T-helper 17 cell (primary cell): Measurements from ENCODE around the gene STAT3. TPM values are rescaled to one million over a fixed set of nuclear protein-coding genes. Genes with fewer than 3 reads are reported as not detected.
"Not testable (repeated sequence)": the region's sequence is repeated elsewhere in the genome, so short reads cannot be mapped to it uniquely, and the experiment has no call there.

ENCODE experiments used
- ATAC-seq: fragments of 150-1000 bp; cut with Tn5 transposase; 2 replicates; pipeline ENCODE4 v1.10.0; 2021; ENCODE audit warnings: mild to moderate bottlenecking, moderate library complexity
- DNase-seq, 3 donors: peaks; one replicate each; pipeline versions ENCODE4 v3.0.0 to v3.0.0-alpha.2; 2020 to 2021
- H3K9me3 ChIP-seq: one replicate; pipeline ENCODE4 v1.7.0; 2013; ENCODE audit warnings: low read length, mild to moderate bottlenecking; ENCODE audit not compliant: control insufficient read depth, poor library complexity, severe bottlenecking
- H3K27ac Mint-ChIP-seq: one replicate; pipeline ENCODE4 v1.8.0; 2022; ENCODE audit warnings: mild to moderate bottlenecking, moderate library complexity, mixed read lengths
- H3K27me3 Mint-ChIP-seq: one replicate; pipeline ENCODE4 v1.8.0; 2022; ENCODE audit warnings: mixed read lengths
- H3K36me3 Mint-ChIP-seq: one replicate; pipeline ENCODE4 v1.8.0; 2022; ENCODE audit warnings: low read depth, mixed read lengths
- H3K4me1 Mint-ChIP-seq: one replicate; pipeline ENCODE4 v1.8.0; 2022; ENCODE audit warnings: mild to moderate bottlenecking, mixed read lengths
- H3K4me3 Mint-ChIP-seq: one replicate; pipeline ENCODE4 v1.8.0; 2022; ENCODE audit warnings: mild to moderate bottlenecking, moderate library complexity, mixed read lengths
- total RNA-seq, 4 donors: library from RNA in 2 of 4; stranded (reverse) in 2 of 4; gene quantifications; one replicate each; pipeline ENCODE4 v1.2.3 and lab custom pipeline; 2022 to 2026

The STAT3 gene
- total RNA-seq, 2 donors from 2014 or later: 203 to 221 TPM

- not testable (repeated sequence) for H3K9me3 ChIP-seq, H3K4me3 Mint-ChIP-seq, DNase-seq, ATAC-seq, H3K27ac Mint-ChIP-seq, H3K36me3 Mint-ChIP-seq
- peaks cover 20% of the 10 kb centered on the region for H3K27me3 Mint-ChIP-seq
- H3K4me1 Mint-ChIP-seq: peaks cover 17% of the 10 kb centered on the region
These were observed 29.7 kb upstream of the STAT3 start for GRCh38 chr17:42417981-42418380.

- H3K4me3 Mint-ChIP-seq: peak overlapping the region; percentile 64
- H3K4me1 Mint-ChIP-seq: peaks cover 14% of the 10 kb centered on the region
- no peak overlapping the region for H3K27ac Mint-ChIP-seq
- H3K36me3 Mint-ChIP-seq: peaks cover 2% of the 10 kb centered on the region
- no peaks in the 10 kb centered on the region for H3K9me3 ChIP-seq
- ATAC-seq: peak; percentile 80
- DNase-seq: no peak
- no peaks in the 10 kb centered on the region for H3K27me3 Mint-ChIP-seq
These were observed 26.6 kb upstream of the STAT3 start for GRCh38 chr17:42414704-42415409.

- Mint-ChIP-seq H3K27ac (no peak overlapping the region), H3K27me3 (no peaks in the 10 kb centered on the region), H3K36me3 (peaks cover 2% of the 10 kb centered on the region), H3K4me3 (no peak overlapping the region), H3K4me1 (peaks cover 14% of the 10 kb centered on the region)
- H3K9me3 ChIP-seq: no peaks in the 10 kb centered on the region
- DNase-seq: no peak
- ATAC-seq: no peak
These were observed 25.3 kb upstream of the STAT3 start for GRCh38 chr17:42413464-42414040.

- no peak for DNase-seq
- Mint-ChIP-seq H3K4me1 (peaks cover 20% of the 10 kb centered on the region), H3K4me3 (no peak overlapping the region), H3K27ac (no peak overlapping the region), H3K36me3 (peaks cover 2% of the 10 kb centered on the region), H3K27me3 (no peaks in the 10 kb centered on the region)
- ATAC-seq: no peak
- no peaks in the 10 kb centered on the region for H3K9me3 ChIP-seq
These were observed 23.9 kb upstream of the STAT3 start for GRCh38 chr17:42411905-42412679.

- Mint-ChIP-seq H3K36me3 (peaks cover 2% of the 10 kb centered on the region), H3K4me3 (no peak overlapping the region), H3K4me1 (peaks cover 20% of the 10 kb centered on the region), H3K27ac (no peak overlapping the region), H3K27me3 (no peaks in the 10 kb centered on the region)
- DNase-seq (no peak), ATAC-seq (no peak)
- no peaks in the 10 kb centered on the region for H3K9me3 ChIP-seq
These were observed 23.1 kb upstream of the STAT3 start for GRCh38 chr17:42411361-42411760.

GRCh38 chr17:42410319-42410685 lies 22.1 kb upstream of the STAT3 start:
- no peak for ATAC-seq
- H3K4me1 Mint-ChIP-seq: peaks cover 20% of the 10 kb centered on the region
- no peak overlapping the region for H3K4me3 Mint-ChIP-seq
- H3K9me3 ChIP-seq: no peaks in the 10 kb centered on the region
- no peak for DNase-seq
- no peaks in the 10 kb centered on the region for H3K27me3 Mint-ChIP-seq
- no peak overlapping the region for H3K27ac Mint-ChIP-seq
- H3K36me3 Mint-ChIP-seq: peaks cover 2% of the 10 kb centered on the region

- H3K36me3 Mint-ChIP-seq: peaks cover 2% of the 10 kb centered on the region
These were observed 21.5 kb upstream of the STAT3 start for GRCh38 chr17:42409523-42410318.

GRCh38 chr17:42408061-42408460 lies 19.8 kb upstream of the STAT3 start:
- Mint-ChIP-seq H3K36me3 (peaks cover 2% of the 10 kb centered on the region), H3K4me3 (no peak overlapping the region), H3K4me1 (peaks cover 14% of the 10 kb centered on the region), H3K27ac (no peak overlapping the region), H3K27me3 (no peaks in the 10 kb centered on the region)
- ATAC-seq: no peak
- H3K9me3 ChIP-seq: no peaks in the 10 kb centered on the region
- DNase-seq: no peak

More at GRCh38 chr17:42409523-42410318, 21.5 kb upstream of the STAT3 start:
- no peaks in the 10 kb centered on the region for H3K9me3 ChIP-seq
- Mint-ChIP-seq H3K4me3 (no peak overlapping the region), H3K4me1 (peaks cover 14% of the 10 kb centered on the region), H3K27ac (no peak overlapping the region), H3K27me3 (no peaks in the 10 kb centered on the region)
- DNase-seq (no peak), ATAC-seq (no peak)

- no peak overlapping the region for H3K4me3 Mint-ChIP-seq
- ATAC-seq: peak; percentile 97
- peak overlapping the region; percentile 11 for H3K27ac Mint-ChIP-seq
These were observed 19.1 kb upstream of the STAT3 start for GRCh38 chr17:42407289-42407836.

GRCh38 chr17:42406615-42407288 lies 18.5 kb upstream of the STAT3 start:
- Mint-ChIP-seq H3K27ac (peak overlapping the region; percentile 11), H3K4me1 (peaks cover 15% of the 10 kb centered on the region), H3K36me3 (peaks cover 2% of the 10 kb centered on the region), H3K27me3 (no peaks in the 10 kb centered on the region), H3K4me3 (no peak overlapping the region)
- no peak for ATAC-seq
- no peak for DNase-seq
- no peaks in the 10 kb centered on the region for H3K9me3 ChIP-seq

More at GRCh38 chr17:42407289-42407836, 19.1 kb upstream of the STAT3 start:
- no peaks in the 10 kb centered on the region for H3K27me3 Mint-ChIP-seq
- H3K4me1 Mint-ChIP-seq: peaks cover 15% of the 10 kb centered on the region
- peak in 2 of 3 donors; percentile 27 to 50 for DNase-seq
- H3K36me3 Mint-ChIP-seq: peaks cover 2% of the 10 kb centered on the region
- H3K9me3 ChIP-seq: no peaks in the 10 kb centered on the region

- DNase-seq (peak; percentile 66 to 81 (median 71)), ATAC-seq (peak; percentile 80)
- H3K27ac Mint-ChIP-seq: no peak overlapping the region
- H3K4me1 Mint-ChIP-seq: peaks cover 15% of the 10 kb centered on the region
- H3K27me3 Mint-ChIP-seq: no peaks in the 10 kb centered on the region
- no peak overlapping the region for H3K4me3 Mint-ChIP-seq
- H3K36me3 Mint-ChIP-seq: peaks cover 2% of the 10 kb centered on the region
- H3K9me3 ChIP-seq: no peaks in the 10 kb centered on the region
These were observed 17.8 kb upstream of the STAT3 start for GRCh38 chr17:42405963-42406495.

- no peak for ATAC-seq
- peaks cover under 1% of the 10 kb centered on the region for H3K36me3 Mint-ChIP-seq
- no peaks in the 10 kb centered on the region for H3K9me3 ChIP-seq
These were observed 16.8 kb upstream of the STAT3 start for GRCh38 chr17:42405076-42405475.

More at GRCh38 chr17:42405076-42405475, 16.8 kb upstream of the STAT3 start:
- H3K4me3 Mint-ChIP-seq: no peak overlapping the region
- H3K4me1 Mint-ChIP-seq: peaks cover 20% of the 10 kb centered on the region
- DNase-seq: no peak
- no peaks in the 10 kb centered on the region for H3K27me3 Mint-ChIP-seq
- no peak overlapping the region for H3K27ac Mint-ChIP-seq
